Measurements from ENCODE around the gene NMNAT1.

- TF ChIP-seq CTCF (IDR thresholded peaks at IDR 0.05) = no peak
- TF ChIP-seq POLR2A (IDR thresholded peaks at IDR 0.05) = no peak
- TF ChIP-seq POLR2AphosphoS5 (IDR thresholded peaks at IDR 0.05) = no peak
Measured at GRCh38 chr1:9920606-9921005, 22.7 kb upstream of the NMNAT1 start.
